ENCODE measurements around the gene CCND1. TPM values are rescaled to one million over a fixed set of nuclear protein-coding genes. Genes with fewer than 3 reads are reported as not detected.

CCND1 gene
- total and polyA plus RNA-seq, 9 of the 15 experiments (the other 6 are each of a cell fraction or from before 2014, with no cell fraction given) = 0.04 to 23.3 (median 3.8) TPM

DNA sequence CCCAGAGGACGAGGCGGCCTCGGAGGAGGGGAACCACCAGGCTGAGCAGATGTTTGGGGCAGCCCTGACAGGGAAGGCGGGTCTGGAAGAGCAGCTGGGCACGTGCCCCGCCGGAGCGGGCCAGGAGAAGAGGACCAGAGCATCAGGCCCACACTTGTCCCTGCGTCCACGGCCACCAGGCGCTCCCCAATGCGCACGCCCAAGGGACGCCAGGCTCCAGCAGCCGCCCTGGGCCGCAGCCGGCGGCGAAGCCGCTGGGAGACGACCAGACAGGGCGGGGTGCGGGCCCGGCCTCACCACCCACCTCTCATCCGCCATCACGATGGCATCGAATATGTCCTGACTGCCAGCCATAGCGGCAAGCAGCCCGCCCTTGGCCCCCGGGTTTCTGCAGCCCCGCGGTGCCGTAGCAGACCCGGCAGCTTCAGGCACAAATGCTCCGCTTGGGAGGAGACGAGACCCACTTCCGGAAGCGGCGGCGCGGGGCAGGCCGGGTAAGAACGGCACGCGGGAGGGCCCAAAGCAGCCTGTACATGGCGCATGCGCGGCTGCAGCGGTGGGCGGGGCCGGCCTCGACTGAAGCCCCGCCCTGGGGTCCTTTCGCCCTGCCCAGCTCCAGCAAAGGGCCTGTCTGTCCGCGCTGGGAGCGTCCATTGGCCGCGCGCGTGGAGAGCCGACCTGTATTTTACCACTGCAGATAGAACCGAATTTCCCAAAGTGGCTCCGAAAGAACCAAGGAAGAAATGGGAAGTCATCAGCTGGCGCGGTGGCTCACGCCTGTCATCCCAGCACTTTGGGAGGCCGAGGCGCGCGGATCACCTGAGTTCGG is 34.1 kb downstream of the CCND1 start, which contains the start of gene LTO1 (continued):
- TF ChIP-seq NR2C2 (CRISPR knock-in tag; IDR thresholded peaks at IDR 0.05) (0 out of 2 replicates have a peak, but pooled peaks have one; percentile 16), NR2C2 (tag; IDR thresholded peaks at IDR 0.05) (peak; percentile 45; the same call in 1 of the 2 replicates), COPS2 (conservative IDR thresholded peaks at IDR 0.05) (no peak), ATF7 (IDR thresholded peaks at IDR 0.05) (peak; percentile 67; the same call in 1 of the 2 replicates), ZNF766 (CRISPR knock-in tag; conservative IDR thresholded peaks at IDR 0.05) (peak; percentile 40; the same call in 1 of the 2 replicates), STAG1 (CRISPR knock-in tag; IDR thresholded peaks at IDR 0.05; ENCODE audit: borderline replicate concordance) (peak; percentile 28; the same call in 1 of the 2 replicates), DPF2 (IDR thresholded peaks at IDR 0.05) (peak; percentile 55), MBD2 (IDR thresholded peaks at IDR 0.05; ENCODE audit: borderline replicate concordance, low read depth) (peak; percentile 12; the same call in 1 of the 2 replicates), ZNF785 (CRISPR knock-in tag; IDR thresholded peaks at IDR 0.05) (no peak), LCOR (CRISPR knock-in tag; IDR thresholded peaks at IDR 0.05) (peak; percentile 88), ZBTB7A (IDR thresholded peaks at IDR 0.05; ENCODE audit: borderline replicate concordance, control insufficient read depth, low read depth, low read length) (no peak), ESRRA (IDR thresholded peaks at IDR 0.05; ENCODE audit: borderline replicate concordance, low read depth) (peak; percentile 45), ETV1 (tag; conservative IDR thresholded peaks at IDR 0.05; ENCODE audit: low read depth) (peak; percentile 96), MTA1 (IDR thresholded peaks at IDR 0.05; ENCODE audit: borderline replicate concordance) (0 out of 2 replicates have a peak, but pooled peaks have one; percentile 22)
- TF ChIP-seq, protein P1, sequence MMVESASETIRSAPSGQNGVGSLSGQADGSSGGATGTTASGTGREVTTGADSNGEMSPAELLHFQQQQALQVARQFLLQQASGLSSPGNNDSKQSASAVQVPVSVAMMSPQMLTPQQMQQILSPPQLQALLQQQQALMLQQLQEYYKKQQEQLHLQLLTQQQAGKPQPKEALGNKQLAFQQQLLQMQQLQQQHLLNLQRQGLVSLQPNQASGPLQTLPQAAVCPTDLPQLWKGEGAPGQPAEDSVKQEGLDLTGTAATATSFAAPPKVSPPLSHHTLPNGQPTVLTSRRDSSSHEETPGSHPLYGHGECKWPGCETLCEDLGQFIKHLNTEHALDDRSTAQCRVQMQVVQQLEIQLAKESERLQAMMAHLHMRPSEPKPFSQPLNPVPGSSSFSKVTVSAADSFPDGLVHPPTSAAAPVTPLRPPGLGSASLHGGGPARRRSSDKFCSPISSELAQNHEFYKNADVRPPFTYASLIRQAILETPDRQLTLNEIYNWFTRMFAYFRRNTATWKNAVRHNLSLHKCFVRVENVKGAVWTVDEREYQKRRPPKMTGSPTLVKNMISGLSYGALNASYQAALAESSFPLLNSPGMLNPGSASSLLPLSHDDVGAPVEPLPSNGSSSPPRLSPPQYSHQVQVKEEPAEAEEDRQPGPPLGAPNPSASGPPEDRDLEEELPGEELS (CRISPR knock-in tag; IDR thresholded peaks at IDR 0.05; ENCODE audit: borderline replicate concordance) = peak; percentile 33; the same call in 1 of the 2 replicates
- TF ChIP-seq, protein P2, sequence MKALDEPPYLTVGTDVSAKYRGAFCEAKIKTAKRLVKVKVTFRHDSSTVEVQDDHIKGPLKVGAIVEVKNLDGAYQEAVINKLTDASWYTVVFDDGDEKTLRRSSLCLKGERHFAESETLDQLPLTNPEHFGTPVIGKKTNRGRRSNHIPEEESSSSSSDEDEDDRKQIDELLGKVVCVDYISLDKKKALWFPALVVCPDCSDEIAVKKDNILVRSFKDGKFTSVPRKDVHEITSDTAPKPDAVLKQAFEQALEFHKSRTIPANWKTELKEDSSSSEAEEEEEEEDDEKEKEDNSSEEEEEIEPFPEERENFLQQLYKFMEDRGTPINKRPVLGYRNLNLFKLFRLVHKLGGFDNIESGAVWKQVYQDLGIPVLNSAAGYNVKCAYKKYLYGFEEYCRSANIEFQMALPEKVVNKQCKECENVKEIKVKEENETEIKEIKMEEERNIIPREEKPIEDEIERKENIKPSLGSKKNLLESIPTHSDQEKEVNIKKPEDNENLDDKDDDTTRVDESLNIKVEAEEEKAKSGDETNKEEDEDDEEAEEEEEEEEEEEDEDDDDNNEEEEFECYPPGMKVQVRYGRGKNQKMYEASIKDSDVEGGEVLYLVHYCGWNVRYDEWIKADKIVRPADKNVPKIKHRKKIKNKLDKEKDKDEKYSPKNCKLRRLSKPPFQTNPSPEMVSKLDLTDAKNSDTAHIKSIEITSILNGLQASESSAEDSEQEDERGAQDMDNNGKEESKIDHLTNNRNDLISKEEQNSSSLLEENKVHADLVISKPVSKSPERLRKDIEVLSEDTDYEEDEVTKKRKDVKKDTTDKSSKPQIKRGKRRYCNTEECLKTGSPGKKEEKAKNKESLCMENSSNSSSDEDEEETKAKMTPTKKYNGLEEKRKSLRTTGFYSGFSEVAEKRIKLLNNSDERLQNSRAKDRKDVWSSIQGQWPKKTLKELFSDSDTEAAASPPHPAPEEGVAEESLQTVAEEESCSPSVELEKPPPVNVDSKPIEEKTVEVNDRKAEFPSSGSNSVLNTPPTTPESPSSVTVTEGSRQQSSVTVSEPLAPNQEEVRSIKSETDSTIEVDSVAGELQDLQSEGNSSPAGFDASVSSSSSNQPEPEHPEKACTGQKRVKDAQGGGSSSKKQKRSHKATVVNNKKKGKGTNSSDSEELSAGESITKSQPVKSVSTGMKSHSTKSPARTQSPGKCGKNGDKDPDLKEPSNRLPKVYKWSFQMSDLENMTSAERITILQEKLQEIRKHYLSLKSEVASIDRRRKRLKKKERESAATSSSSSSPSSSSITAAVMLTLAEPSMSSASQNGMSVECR (CRISPR knock-in tag; IDR thresholded peaks at IDR 0.05) = peak; percentile 82
- TF ChIP-seq, protein P3, sequence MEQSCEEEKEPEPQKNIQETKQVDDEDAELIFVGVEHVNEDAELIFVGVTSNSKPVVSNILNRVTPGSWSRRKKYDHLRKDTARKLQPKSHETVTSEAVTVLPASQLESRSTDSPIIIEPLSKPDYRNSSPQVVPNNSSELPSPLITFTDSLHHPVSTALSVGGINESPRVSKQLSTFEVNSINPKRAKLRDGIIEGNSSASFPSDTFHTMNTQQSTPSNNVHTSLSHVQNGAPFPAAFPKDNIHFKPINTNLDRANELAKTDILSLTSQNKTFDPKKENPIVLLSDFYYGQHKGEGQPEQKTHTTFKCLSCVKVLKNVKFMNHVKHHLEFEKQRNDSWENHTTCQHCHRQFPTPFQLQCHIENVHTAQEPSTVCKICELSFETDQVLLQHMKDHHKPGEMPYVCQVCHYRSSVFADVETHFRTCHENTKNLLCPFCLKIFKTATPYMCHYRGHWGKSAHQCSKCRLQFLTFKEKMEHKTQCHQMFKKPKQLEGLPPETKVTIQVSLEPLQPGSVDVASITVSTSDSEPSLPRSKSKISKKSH (CRISPR knock-in tag; IDR thresholded peaks at IDR 0.05) = no peak
- TF ChIP-seq, protein P4, sequence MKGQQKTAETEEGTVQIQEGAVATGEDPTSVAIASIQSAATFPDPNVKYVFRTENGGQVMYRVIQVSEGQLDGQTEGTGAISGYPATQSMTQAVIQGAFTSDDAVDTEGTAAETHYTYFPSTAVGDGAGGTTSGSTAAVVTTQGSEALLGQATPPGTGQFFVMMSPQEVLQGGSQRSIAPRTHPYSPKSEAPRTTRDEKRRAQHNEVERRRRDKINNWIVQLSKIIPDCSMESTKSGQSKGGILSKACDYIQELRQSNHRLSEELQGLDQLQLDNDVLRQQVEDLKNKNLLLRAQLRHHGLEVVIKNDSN (CRISPR knock-in tag; IDR thresholded peaks at IDR 0.05) = peak; percentile 70
